HepG2 (cell line): ENCODE measurements around the gene FOSL2. TPM values are rescaled to one million over a fixed set of nuclear protein-coding genes. Genes with fewer than 3 reads are reported as not detected.

ENCODE experiments used
- ATAC-seq: fragments of 200-7000 bp; cut with Tn5 transposase; 3 replicates; pipeline ENCODE4 v1.9.1; 2020; ENCODE audit warnings: mild to moderate bottlenecking, moderate library complexity
- BruUV-seq: library from RNA; stranded (reverse); fragments of 400-500 nt; replicated peaks from 2 replicates; lab custom pipeline; 2021; lab: Mats Ljungman, UMichigan
- CTCF ChIA-PET: fragments of 300-600 bp; formaldehyde crosslinking; extraction: SDS; loops from one replicate; lab custom pipeline; 2021; ENCODE audit warnings: low total read pairs, inconsistent platforms, low intra/inter-chr PET ratio; lab: Yijun Ruan, JAX
- POLR2A ChIA-PET: fragments of 350-600 bp; sonication (Branson Sonifier 250); formaldehyde crosslinking; loops from one replicate; lab custom pipeline; 2020; ENCODE audit warnings: antibody characterized with exemption, inconsistent platforms; lab: Yijun Ruan, JAX
- DNase-seq: peaks from one replicate; pipeline ENCODE4 v3.0.0-alpha.2; 2015; ENCODE audit warnings: low spot score
- FAIRE-seq: peaks from 3 replicates; lab custom pipeline; 2011; peaks lifted over from hg19 to GRCh38; lab: Jason Lieb, UNC
- H2AFZ ChIP-seq: one replicate; pipeline ENCODE4 v1.6.1; 2011; ENCODE audit warnings: low read length, inconsistent platforms
- H3K27ac ChIP-seq: fragments of 300-600 bp; 3 replicates; pipeline ENCODE4 v1.8.0; 2011; ENCODE audit warnings: mixed run types, mild to moderate bottlenecking, mixed read lengths, low read length, inconsistent platforms; ENCODE audit not compliant: insufficient read depth; ENCODE audit errors: extremely low read length
- H3K27me3 ChIP-seq, 2 experiments: fragments of 200-600 bp in 1 of 2; 2 replicates in 1 of 2; 3 replicates in 1 of 2; pipeline versions ENCODE4 v1.6.0 to v1.8.0; 2011; ENCODE audit warnings: low read length in 2 of 2, mild to moderate bottlenecking in 2 of 2, moderate library complexity in 2 of 2, inconsistent platforms in 1 of 2; ENCODE audit not compliant: insufficient read depth in 2 of 2, control insufficient read depth in 1 of 2
- H3K36me3 ChIP-seq, 2 experiments: fragments of 200-600 bp in 1 of 2; replicated peaks in 1 of 2; 2 replicates in 1 of 2; 3 replicates in 1 of 2; pipeline versions ENCODE4 v1.5.1 to v1.8.0; 2011; ENCODE audit warnings: low read length in 2 of 2, inconsistent platforms in 1 of 2; ENCODE audit not compliant: insufficient read depth in 2 of 2, control insufficient read depth in 1 of 2
- H3K4me1 ChIP-seq: 2 replicates; pipeline ENCODE4 v1.5.1; 2012; ENCODE audit warnings: low read length, inconsistent platforms; ENCODE audit not compliant: insufficient read depth
- H3K4me2 ChIP-seq: 2 replicates; pipeline ENCODE4 v1.6.0; 2011; ENCODE audit warnings: low read depth, low read length, inconsistent platforms
- H3K4me3 ChIP-seq, 3 experiments: fragments of 200-600 bp in 1 of 3; sonication (generic), shearing (Covaris generic) in 1 of 3; replicated peaks in 1 of 3; 2 replicates each; pipeline ENCODE4 v1.5.1; 2011 to 2016; ENCODE audit warnings: low read length in 3 of 3, inconsistent platforms in 2 of 3, low read depth in 2 of 3, mild to moderate bottlenecking in 2 of 3, control low read depth in 1 of 3, mixed read lengths in 1 of 3; ENCODE audit not compliant: insufficient read depth in 1 of 3
- H3K79me2 ChIP-seq: one replicate; pipeline ENCODE4 v1.6.1; 2011; ENCODE audit warnings: low read length, inconsistent platforms; ENCODE audit not compliant: insufficient read depth
- H3K9ac ChIP-seq: 2 replicates; pipeline ENCODE4 v1.6.0; 2011; ENCODE audit warnings: mild to moderate bottlenecking, low read depth, low read length, inconsistent platforms; ENCODE audit not compliant: insufficient read depth
- H3K9me3 ChIP-seq: 2 replicates; pipeline ENCODE4 v1.5.1; 2012; ENCODE audit warnings: mild to moderate bottlenecking, low read length
- H4K20me1 ChIP-seq: 2 replicates; pipeline ENCODE4 v1.6.0; 2011; ENCODE audit warnings: inconsistent platforms, mild to moderate bottlenecking, low read length, moderate library complexity; ENCODE audit not compliant: insufficient read depth
- KLF13 ChIP-seq: sonication (generic); formaldehyde crosslinking; IDR thresholded peaks from 2 replicates; pipeline ENCODE4 v1.4.0; 2020; ENCODE audit warnings: mild to moderate bottlenecking, missing genetic modification reagents
- NFE2 ChIP-seq: sonication (generic); formaldehyde crosslinking; IDR thresholded peaks from 2 replicates; pipeline ENCODE4 v1.4.0; 2020; ENCODE audit warnings: missing genetic modification reagents
- RBFOX2 ChIP-seq: fragments of 200-400 bp; formaldehyde crosslinking; IDR thresholded peaks from 2 replicates; pipeline ENCODE4 v1.6.1; 2017; ENCODE audit warnings: low read depth, mild to moderate bottlenecking, low read length
- YEATS2 ChIP-seq: sonication (generic); formaldehyde crosslinking; IDR thresholded peaks from 2 replicates; pipeline ENCODE4 v1.4.0; 2020; ENCODE audit warnings: missing genetic modification reagents, borderline replicate concordance
- YY1 ChIP-seq: IDR thresholded peaks from 2 replicates; pipeline ENCODE4 v1.6.1; 2011; ENCODE audit warnings: low read length, low read depth, moderate library complexity, mild to moderate bottlenecking; ENCODE audit not compliant: insufficient read depth, insufficient replicate concordance
- ZNF337 ChIP-seq: sonication (generic); formaldehyde crosslinking; IDR thresholded peaks from 2 replicates; pipeline ENCODE4 v1.5.1; 2020; ENCODE audit warnings: missing genetic modification reagents, low read depth, mild to moderate bottlenecking, borderline replicate concordance
- ZNF496 ChIP-seq: sonication (generic); formaldehyde crosslinking; IDR thresholded peaks from 2 replicates; pipeline ENCODE4 v1.8.1; 2023; ENCODE audit warnings: mild to moderate bottlenecking, moderate library complexity, missing genetic modification reagents; ENCODE audit not compliant: insufficient replicate concordance
- WGBS: methylation state at CpG from one replicate; pipeline ENCODE4 v1.1.6; 2017; ENCODE audit warnings: low lambda C conversion rate; 5-methylcytosine and 5-hydroxymethylcytosine counted together
- in situ Hi-C: cut with HindIII; loops from 2 replicates; pipeline ENCODE4 v1.10.0; 2017; ENCODE audit warnings: low pct_unique_long_range_greater_than_20kb; ENCODE audit not compliant: extremely low pct_ligation_motif_present
- intact Hi-C: fragments of 100-400 bp; cut with micrococcal nuclease; formaldehyde crosslinking; loops from one replicate; pipeline ENCODE4 v1.10.0; 2022; ENCODE audit not compliant: unreplicated experiment
- polyA plus RNA-seq, 8 experiments: library from polyadenylated mRNA; depleted of rRNA in 3 of 8; stranded (reverse) in 7 of 8; unstranded in 1 of 8; fragments of >200 nt; fragmentation: Illumina TruSeq in 4 of 8; extraction: Trizol in 4 of 8; gene quantifications; 2 replicates each; pipeline versions ENCODE4 v1.2.1 to v1.2.3, GENCODE V29; 2011 to 2016; ENCODE audit warnings: low read depth in 4 of 8, missing spikeins in 1 of 8, mixed read lengths in 1 of 8; ENCODE audit not compliant: insufficient read depth in 1 of 8
- total RNA-seq, 5 experiments: library from RNA; depleted of rRNA; stranded (reverse); fragments of >200 nt; fragmentation: Illumina TruSeq; extraction: Trizol; gene quantifications; 2 replicates each; pipeline ENCODE4 v1.2.3, GENCODE V29; 2016; ENCODE audit warnings: low read depth in 1 of 5
- TF ChIP-seq, protein P1 (sequence below): sonication (generic); formaldehyde crosslinking; IDR thresholded peaks from 2 replicates; pipeline ENCODE4 v1.4.0; 2020; ENCODE audit warnings: mild to moderate bottlenecking, missing genetic modification reagents
- TF ChIP-seq, protein P2 (sequence below): sonication (generic); formaldehyde crosslinking; IDR thresholded peaks from 2 replicates; pipeline ENCODE4 v1.8.1; 2023; ENCODE audit warnings: mild to moderate bottlenecking, moderate library complexity, missing genetic modification reagents
- TF ChIP-seq, protein P3 (sequence below): sonication (generic); IDR thresholded peaks from 2 replicates; pipeline ENCODE4 v1.6.1; 2016; ENCODE audit warnings: low read depth, borderline replicate concordance
- TF ChIP-seq, protein P4 (sequence below): sonication (generic); formaldehyde crosslinking; IDR thresholded peaks from 2 replicates; pipeline ENCODE4 v1.9.0; 2022; ENCODE audit warnings: missing genetic modification reagents, mild to moderate bottlenecking, borderline replicate concordance

The FOSL2 gene
- total and polyA plus RNA-seq, 2 of the 13 experiments (the other 11 are each of a cell fraction or from before 2014, with no cell fraction given) = 3.4 to 18.1 TPM

DNA sequence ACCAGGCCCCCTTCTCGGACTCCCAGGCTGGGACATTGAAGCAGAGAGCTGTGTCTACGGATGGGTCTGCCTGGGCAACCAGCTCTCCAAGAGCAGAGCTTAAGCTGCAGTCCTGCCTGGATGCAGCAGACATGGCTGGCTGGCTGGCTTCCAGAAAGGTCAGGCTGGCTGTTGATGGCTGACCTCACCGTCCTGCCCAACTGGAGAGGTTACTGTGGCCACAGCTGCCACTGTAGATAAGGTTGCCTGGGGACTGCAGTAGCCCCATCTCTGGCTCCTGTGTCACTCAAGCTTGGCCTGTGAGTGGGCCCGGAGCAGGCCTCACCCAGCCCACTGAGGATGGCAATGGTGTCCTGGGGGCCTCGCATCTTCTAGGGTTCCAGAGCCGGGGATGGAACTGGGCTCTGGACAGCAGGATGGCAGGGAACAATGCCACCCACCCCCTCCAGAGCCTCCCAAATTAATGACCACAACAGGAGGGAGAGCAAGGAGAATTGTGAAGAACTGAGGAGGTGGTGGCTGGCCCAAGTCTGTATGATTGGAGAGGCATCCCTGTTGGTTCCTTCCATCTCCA, 37.0 kb upstream of the FOSL2 start:
- Histone ChIP-seq H3K9ac (no peak overlapping the region), H3K79me2 (no peaks in the 10 kb centered on the region), H4K20me1 (no peaks in the 10 kb centered on the region), H3K27ac (no peak overlapping the region), H3K36me3 (no peaks in the 10 kb centered on the region), H3K27me3 (peaks cover 3 to 23% of the 10 kb centered on the region in 2 experiments), H3K4me2 (peak overlapping the region; percentile 67), H2AFZ (no peak overlapping the region), H3K9me3 (no peaks in the 10 kb centered on the region), H3K4me1 (peaks cover 45% of the 10 kb centered on the region), H3K4me3 (peak overlapping the region in 1 of 3 experiments; percentile 63; a peak in 1 of 6 replicates)
- peak; percentile 41 for DNase-seq
- ATAC-seq = peak; percentile 26
- WGBS = 47% methylated on average over 5 of the region's 6 CpGs
- in situ Hi-C loops (no loop called here), intact Hi-C loops (loop anchor here (5.0 kb wide), 1 partner anchor 37 kb away; the partner anchor contains the start of gene FOSL2)
- BruUV-seq = no TSS peak
- CTCF ChIA-PET = no interaction called here
- FAIRE-seq = no peak
- POLR2A ChIA-PET = interaction anchor here (0.7 to 1.4 kb wide), 2 partner anchors 36 to 603 kb away, joined by 4 read pairs; no protein-coding TSS in a partner anchor
- TF ChIP-seq KLF13 (CRISPR knock-in tag) = no peak
- no peak for TF ChIP-seq RBFOX2
- TF ChIP-seq ZNF337 = no peak
- TF ChIP-seq YEATS2 (CRISPR knock-in tag) = no peak
- TF ChIP-seq, protein P1, sequence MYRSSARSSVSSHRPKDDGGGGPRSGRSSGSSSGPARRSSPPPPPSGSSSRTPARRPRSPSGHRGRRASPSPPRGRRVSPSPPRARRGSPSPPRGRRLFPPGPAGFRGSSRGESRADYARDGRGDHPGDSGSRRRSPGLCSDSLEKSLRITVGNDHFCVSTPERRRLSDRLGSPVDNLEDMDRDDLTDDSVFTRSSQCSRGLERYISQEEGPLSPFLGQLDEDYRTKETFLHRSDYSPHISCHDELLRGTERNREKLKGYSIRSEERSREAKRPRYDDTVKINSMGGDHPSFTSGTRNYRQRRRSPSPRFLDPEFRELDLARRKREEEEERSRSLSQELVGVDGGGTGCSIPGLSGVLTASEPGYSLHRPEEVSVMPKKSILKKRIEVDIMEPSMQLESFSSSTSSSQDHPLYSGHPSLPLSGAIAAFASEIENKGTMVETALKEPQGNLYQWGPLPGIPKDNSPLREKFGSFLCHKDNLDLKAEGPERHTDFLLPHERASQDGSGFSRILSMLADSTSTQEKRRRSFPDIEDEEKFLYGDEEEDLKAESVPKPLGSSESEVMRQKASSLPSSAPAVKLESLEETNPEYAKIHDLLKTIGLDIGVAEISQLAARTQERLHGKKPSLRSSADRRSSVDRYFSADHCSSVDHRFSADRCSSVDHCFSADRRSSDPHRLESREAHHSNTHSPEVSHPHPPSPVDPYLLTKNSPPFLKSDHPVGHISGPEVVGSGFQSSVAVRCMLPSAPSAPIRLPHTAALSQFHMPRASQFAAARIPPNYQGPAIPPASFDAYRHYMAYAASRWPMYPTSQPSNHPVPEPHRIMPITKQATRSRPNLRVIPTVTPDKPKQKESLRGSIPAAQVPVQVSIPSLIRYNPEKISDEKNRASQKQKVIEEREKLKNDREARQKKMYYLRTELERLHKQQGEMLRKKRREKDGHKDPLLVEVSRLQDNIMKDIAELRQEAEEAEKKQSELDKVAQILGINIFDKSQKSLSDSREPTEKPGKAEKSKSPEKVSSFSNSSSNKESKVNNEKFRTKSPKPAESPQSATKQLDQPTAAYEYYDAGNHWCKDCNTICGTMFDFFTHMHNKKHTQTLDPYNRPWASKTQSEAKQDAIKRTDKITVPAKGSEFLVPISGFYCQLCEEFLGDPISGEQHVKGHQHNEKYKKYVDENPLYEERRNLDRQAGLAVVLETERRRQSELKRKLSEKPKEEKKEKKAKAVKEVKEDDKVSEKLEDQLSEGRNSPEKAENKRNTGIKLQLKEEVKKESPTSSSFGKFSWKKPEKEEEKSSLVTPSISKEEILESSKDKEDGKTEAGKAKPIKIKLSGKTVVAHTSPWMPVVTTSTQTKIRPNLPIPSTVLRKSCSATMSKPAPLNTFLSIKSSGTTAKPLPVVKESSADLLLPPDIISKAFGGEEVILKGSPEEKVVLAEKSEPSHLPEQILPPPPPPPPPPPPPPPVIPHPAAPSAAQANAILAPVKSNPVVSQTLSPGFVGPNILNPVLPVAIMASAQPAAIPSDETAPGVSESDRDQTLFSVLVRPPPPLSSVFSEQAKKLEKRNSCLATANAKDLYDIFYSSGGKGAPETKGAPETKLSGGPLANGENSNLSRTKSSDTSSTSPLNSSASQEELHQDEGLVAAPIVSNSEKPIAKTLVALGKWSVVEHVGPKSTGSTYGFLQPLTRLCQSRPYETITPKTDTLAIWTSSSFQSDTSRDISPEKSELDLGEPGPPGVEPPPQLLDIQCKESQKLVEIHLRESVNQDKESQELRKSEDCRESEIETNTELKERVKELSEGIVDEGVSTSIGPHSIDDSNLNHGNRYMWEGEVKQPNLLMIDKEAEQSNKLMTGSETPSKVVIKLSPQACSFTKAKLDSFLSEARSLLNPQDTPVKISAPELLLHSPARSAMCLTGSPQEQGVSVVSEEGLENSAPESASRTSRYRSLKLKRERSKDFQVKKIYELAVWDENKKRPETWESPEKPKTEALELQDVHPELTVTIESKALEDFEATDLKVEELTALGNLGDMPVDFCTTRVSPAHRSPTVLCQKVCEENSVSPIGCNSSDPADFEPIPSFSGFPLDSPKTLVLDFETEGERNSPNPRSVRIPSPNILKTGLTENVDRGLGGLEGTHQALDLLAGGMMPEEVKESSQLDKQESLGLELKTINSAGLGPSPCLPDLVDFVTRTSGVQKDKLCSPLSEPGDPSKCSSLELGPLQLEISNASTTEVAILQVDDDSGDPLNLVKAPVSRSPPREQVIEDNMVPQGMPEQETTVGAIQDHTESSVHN (CRISPR knock-in tag) = no peak
- TF ChIP-seq, protein P2, sequence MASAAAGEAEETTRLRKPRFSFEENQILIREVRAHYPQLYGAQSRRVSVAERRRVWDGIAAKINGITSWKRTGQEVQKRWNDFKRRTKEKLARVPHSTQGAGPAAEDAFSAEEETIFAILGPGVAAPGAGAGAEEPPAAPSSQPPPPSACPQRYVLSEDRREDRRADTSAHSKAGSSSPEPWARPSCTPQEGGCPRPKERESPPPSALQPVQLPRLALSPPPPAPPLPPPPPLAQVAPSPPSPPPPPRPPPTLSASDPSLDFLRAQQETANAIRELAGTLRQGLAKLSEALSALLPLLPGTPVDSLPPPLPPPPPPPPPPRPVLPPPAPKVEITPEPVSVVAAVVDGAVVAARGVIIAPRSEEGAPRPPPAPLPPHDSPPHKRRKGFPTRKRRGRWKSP (CRISPR knock-in tag) = no peak
- TF ChIP-seq, protein P3, sequence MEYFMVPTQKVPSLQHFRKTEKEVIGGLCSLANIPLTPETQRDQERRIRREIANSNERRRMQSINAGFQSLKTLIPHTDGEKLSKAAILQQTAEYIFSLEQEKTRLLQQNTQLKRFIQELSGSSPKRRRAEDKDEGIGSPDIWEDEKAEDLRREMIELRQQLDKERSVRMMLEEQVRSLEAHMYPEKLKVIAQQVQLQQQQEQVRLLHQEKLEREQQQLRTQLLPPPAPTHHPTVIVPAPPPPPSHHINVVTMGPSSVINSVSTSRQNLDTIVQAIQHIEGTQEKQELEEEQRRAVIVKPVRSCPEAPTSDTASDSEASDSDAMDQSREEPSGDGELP = peak; percentile 13; the same call in 1 of the 2 replicates
- TF ChIP-seq YY1 = peak; percentile 51
- no peak for TF ChIP-seq ZNF496 (CRISPR knock-in tag)
- TF ChIP-seq NFE2 (CRISPR knock-in tag) = no peak
- TF ChIP-seq, protein P4, sequence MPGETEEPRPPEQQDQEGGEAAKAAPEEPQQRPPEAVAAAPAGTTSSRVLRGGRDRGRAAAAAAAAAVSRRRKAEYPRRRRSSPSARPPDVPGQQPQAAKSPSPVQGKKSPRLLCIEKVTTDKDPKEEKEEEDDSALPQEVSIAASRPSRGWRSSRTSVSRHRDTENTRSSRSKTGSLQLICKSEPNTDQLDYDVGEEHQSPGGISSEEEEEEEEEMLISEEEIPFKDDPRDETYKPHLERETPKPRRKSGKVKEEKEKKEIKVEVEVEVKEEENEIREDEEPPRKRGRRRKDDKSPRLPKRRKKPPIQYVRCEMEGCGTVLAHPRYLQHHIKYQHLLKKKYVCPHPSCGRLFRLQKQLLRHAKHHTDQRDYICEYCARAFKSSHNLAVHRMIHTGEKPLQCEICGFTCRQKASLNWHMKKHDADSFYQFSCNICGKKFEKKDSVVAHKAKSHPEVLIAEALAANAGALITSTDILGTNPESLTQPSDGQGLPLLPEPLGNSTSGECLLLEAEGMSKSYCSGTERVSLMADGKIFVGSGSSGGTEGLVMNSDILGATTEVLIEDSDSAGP (CRISPR knock-in tag) = 0 out of 2 replicates have a peak, but pooled peaks have one; percentile 13
